Duodenal mucosa (tissue), 2 donors: ENCODE results near the gene XRRA1.
"Not testable (repeated sequence)": the region's sequence is repeated elsewhere in the genome, so short reads cannot be mapped to it uniquely, and the experiment has no call there.

ENCODE experiments used
- H3K27ac ChIP-seq: one replicate; pipeline ENCODE4 v1.7.0; 2013; ENCODE audit warnings: low read depth, low read length
- H3K27me3 ChIP-seq, 2 donors: one replicate each; pipeline ENCODE4 v1.7.0; 2013; ENCODE audit warnings: low read length in 2 of 2, control low read depth in 1 of 2; ENCODE audit not compliant: insufficient read depth in 2 of 2, control insufficient read depth in 1 of 2
- H3K36me3 ChIP-seq, 2 donors: one replicate each; pipeline ENCODE4 v1.7.0; 2013; ENCODE audit warnings: low read length in 2 of 2, control low read depth in 1 of 2; ENCODE audit not compliant: insufficient read depth in 2 of 2, control insufficient read depth in 1 of 2
- H3K4me1 ChIP-seq, 2 donors: one replicate each; pipeline ENCODE4 v1.7.0; 2013; ENCODE audit warnings: low read length in 2 of 2, control low read depth in 1 of 2; ENCODE audit not compliant: insufficient read depth in 2 of 2, control insufficient read depth in 1 of 2
- H3K4me3 ChIP-seq, 2 donors: one replicate each; pipeline ENCODE4 v1.7.0; 2013; ENCODE audit warnings: low read length in 2 of 2, low read depth in 1 of 2
- H3K9ac ChIP-seq, 2 donors: one replicate each; pipeline ENCODE4 v1.7.0; 2013; ENCODE audit warnings: low read length in 2 of 2, low read depth in 1 of 2
- H3K9me3 ChIP-seq, 2 donors: one replicate each; pipeline ENCODE4 v1.7.0; 2013; ENCODE audit warnings: low read length in 2 of 2, control low read depth in 1 of 2; ENCODE audit not compliant: control insufficient read depth in 1 of 2

Gene XRRA1

DNA sequence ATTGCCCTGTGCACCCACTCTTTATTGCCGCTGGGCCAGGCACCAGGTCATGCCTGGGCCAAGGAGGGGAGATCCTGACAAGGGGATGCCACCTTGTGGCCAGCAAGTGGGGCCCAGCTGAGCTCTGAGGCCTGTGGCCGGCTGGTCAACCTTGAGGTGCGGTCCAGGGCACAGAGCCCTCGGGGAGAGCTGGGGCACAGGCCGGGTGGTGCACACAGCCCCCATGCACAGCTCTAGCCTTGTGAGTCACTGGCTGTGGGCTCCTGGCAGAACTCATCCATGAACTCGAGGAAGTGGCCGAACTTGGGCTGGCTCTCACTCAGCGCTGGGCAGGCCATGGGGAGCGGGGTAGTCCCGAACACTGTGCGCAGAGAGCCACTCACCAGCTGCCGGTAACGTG is 105.9 kb downstream of the XRRA1 start:
- Histone ChIP-seq H3K4me3 (no peak overlapping the region), H3K36me3 (peaks cover 32 to 77% of the 10 kb centered on the region in 2 donors), H3K9me3 (no peaks in the 10 kb centered on the region), H3K27ac (no peak overlapping the region), H3K9ac (no peak overlapping the region), H3K4me1 (no peaks in the 10 kb centered on the region), H3K27me3 (no peaks in the 10 kb centered on the region)

DNA sequence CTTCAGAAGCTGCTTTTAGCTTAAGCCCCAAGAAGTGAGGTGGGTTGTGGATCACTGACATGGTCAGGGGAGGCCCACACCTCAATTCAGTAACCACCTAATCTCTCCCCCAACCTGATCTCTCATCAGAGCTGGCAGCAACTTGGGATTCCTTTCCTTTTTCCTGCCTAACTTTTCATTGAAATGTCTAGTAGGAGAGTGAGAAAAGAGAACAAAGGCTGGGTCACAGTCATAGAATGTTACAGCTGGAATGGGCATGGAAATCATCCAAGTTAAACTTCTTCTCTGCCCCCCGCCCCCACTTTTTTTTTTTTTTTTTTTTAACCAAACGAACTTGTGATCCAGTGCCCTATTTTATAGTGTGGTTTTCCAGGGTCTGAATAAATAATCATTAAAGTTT is 108.4 kb downstream of the XRRA1 start:
- Histone ChIP-seq H3K27ac (no peak overlapping the region), H3K9ac (no peak overlapping the region), H3K36me3 (peaks cover 47 to 84% of the 10 kb centered on the region in 2 donors), H3K4me3 (no peak overlapping the region), H3K9me3 (no peaks in the 10 kb centered on the region), H3K27me3 (no peaks in the 10 kb centered on the region), H3K4me1 (no peaks in the 10 kb centered on the region)

DNA sequence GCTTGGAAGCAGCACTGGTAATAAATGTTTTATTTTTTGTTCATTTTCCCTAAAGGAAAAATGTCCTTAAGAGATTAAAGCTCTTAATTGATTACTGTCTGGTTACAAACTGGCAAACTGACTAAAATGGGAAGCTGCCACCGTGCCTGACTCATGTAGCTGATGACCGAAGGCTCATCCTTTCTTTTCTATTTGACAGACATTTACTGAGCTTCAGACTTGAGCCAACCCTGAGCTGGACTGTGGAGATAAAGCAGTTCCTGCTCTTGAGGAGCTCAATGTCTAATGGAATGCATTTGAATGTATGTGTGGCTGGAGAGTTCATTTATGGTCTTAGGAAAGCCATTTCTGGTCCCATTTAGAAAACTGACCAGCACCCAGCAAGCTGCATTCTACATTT is 108.9 kb downstream of the XRRA1 start:
- Histone ChIP-seq H3K36me3 (peaks cover 48 to 84% of the 10 kb centered on the region in 2 donors), H3K4me3 (no peak overlapping the region), H3K9ac (no peak overlapping the region), H3K4me1 (no peaks in the 10 kb centered on the region), H3K27me3 (no peaks in the 10 kb centered on the region), H3K27ac (no peak overlapping the region), H3K9me3 (no peaks in the 10 kb centered on the region)

DNA sequence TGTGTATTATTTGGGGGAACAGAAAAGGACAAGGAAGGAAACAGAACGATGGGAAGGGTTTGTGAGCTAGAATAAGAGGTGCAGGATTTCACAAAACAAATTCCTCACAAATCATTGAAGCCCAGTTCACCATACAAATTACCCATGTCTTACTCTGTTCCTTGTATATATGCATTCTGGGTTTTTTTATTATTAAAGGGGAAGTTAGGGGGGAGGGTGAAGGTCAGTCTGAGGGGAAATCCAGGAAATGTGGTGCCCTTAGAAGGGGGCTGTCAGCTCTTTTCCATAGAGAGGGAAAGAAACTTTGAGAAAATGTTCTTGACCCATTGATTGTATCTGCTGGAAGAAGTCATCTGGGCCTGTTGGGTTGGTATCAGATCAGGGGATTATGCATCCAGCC is 109.4 kb downstream of the XRRA1 start:
- H3K27me3 ChIP-seq = no peaks in the 10 kb centered on the region
- H3K27ac ChIP-seq = no peak overlapping the region
- no peaks in the 10 kb centered on the region for H3K4me1 ChIP-seq
- H3K9me3 ChIP-seq = no peaks in the 10 kb centered on the region
- H3K4me3 ChIP-seq = no peak overlapping the region
- H3K9ac ChIP-seq = no peak overlapping the region
- H3K36me3 ChIP-seq = peaks cover 43 to 84% of the 10 kb centered on the region in 2 donors

DNA sequence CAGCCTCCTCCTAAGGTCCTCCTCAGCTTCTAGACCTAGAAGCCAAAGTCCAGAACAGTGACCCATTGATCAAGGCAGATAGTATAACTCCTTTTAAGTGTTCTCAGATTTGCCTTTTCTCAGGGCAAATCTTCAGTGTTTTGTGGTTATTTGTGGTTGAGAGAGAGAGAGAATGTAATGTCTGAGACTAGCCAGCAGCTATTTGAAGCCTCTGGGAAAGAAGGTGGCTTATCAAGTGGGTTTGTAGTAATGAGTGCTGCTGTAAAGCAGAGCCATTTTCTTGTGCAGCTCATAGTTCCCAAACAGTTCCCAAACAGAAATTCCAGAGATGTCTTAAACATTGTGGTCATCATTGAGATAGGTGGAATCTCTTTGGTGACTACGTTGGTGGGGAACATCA is 110.7 kb downstream of the XRRA1 start:
- Histone ChIP-seq H3K4me3 (no peak overlapping the region), H3K9me3 (no peaks in the 10 kb centered on the region), H3K27ac (no peak overlapping the region), H3K9ac (no peak overlapping the region), H3K27me3 (no peaks in the 10 kb centered on the region), H3K36me3 (peaks cover 31 to 83% of the 10 kb centered on the region in 2 donors), H3K4me1 (no peaks in the 10 kb centered on the region)

DNA sequence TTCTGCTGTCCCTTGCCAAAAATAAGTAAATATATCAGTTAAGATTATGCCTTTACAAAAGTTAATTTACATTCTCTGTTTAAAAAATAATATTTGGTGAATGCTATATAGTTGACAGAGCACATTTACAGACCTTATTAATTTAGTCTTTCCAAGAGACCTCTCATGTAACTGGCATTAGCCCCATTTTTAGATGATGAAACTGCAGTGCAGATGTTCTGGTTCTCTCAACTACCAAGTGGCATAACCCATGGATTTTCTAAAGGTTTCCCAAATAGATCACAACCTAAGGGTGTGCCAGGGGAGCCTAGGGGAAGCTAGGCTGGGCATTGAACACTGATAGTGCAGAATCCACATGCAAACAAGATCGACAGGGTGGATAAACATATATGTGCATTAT is 111.7 kb downstream of the XRRA1 start:
- H3K9ac ChIP-seq = no peak overlapping the region
- H3K27me3 ChIP-seq = no peaks in the 10 kb centered on the region
- H3K4me3 ChIP-seq = no peak overlapping the region
- H3K4me1 ChIP-seq = no peaks in the 10 kb centered on the region
- H3K27ac ChIP-seq = no peak overlapping the region
- H3K9me3 ChIP-seq = no peaks in the 10 kb centered on the region
- H3K36me3 ChIP-seq = peaks cover 28 to 73% of the 10 kb centered on the region in 2 donors

DNA sequence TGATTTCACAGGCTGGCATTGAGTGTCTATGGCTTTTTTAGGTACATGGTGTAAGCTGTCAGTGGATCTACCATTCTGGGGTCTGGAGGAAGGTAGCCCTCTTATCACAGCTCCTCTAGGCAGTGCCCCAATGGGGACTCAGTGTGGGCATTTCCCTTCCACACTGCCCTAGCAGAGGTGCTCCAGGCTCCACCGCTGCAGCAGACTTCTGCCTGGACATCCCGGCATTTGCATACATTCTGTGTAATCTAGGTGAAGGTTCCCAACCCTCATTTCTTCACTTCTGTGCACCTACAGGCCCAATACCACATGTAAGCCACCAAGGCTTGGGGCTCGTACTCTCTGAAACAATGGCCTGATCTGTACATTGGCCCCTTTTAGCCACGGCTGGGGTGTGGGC is 122.0 kb downstream of the XRRA1 start:
- H3K9me3 ChIP-seq = peaks cover 11 to 18% of the 10 kb centered on the region in 2 donors
- H3K27me3 ChIP-seq = no peaks in the 10 kb centered on the region
- H3K27ac ChIP-seq = no peak overlapping the region

DNA sequence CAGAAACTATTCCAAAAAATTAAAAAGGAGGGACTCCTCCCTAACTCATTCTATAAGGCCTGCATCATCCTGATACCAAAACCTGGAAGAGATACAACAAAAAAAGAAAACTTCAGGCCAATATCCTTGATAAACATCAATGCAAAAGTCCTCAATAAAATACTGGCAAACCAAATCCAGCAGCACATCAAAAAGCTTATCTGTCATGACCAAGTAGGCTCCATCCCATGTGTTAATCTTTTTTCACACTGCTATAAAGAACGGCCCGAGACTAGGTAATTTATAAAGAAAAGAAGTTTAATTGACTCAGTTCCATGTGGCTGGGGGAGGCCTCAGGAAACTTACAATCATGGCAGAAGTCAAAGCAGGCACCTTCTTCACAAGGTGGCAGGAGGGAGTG is 123.3 kb downstream of the XRRA1 start:
- Histone ChIP-seq H3K9me3 (peaks cover 11 to 18% of the 10 kb centered on the region in 2 donors), H3K36me3 (peaks cover 4 to 39% of the 10 kb centered on the region in 2 donors)
- H3K9ac ChIP-seq, H3K4me1 ChIP-seq, H3K4me3 ChIP-seq, H3K27ac ChIP-seq, H3K27me3 ChIP-seq: not testable (repeated sequence)

More for the DNA sequence above, 122.0 kb downstream of the XRRA1 start:
- Histone ChIP-seq H3K9ac (no peak overlapping the region), H3K4me1 (no peaks in the 10 kb centered on the region), H3K36me3 (peaks cover 4 to 41% of the 10 kb centered on the region in 2 donors), H3K4me3 (no peak overlapping the region)

DNA sequence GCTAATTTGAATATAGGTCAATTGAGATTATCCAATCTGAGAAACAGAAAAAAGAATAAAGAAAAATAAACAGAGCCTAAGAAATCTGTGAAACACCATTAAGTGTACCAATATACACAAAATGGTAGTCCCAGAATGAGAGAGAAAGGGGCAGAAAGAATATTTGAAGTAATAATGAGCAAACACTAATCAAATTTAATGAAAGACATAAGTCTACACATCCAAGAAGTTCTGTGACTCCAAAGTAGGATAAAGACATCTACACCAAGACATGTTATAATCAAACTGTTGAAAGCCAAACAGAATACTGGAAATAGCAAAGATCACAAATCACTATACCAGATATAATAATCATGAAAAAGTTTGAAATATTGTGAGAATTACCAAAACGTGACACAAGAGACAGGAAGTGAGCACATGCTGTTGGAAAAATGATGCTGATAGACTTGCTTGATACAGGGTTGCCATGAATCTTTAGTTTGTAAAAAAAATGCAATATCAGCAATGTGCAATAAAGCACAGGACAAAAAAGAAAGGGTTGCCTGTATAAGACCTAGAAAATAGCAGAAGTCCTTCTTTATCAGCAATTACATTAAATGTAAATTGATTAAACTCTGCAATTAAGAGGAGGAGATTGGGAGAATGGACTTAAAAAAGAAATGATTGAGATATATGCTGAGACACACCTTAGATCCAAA is 124.5 kb downstream of the XRRA1 start:
- Histone ChIP-seq H3K27me3 (no peaks in the 10 kb centered on the region), H3K4me3 (no peak overlapping the region), H3K4me1 (no peaks in the 10 kb centered on the region), H3K9me3 (peaks cover 11 to 18% of the 10 kb centered on the region in 2 donors), H3K36me3 (peaks cover 9 to 49% of the 10 kb centered on the region in 2 donors), H3K27ac (no peak overlapping the region), H3K9ac (no peak overlapping the region)

DNA sequence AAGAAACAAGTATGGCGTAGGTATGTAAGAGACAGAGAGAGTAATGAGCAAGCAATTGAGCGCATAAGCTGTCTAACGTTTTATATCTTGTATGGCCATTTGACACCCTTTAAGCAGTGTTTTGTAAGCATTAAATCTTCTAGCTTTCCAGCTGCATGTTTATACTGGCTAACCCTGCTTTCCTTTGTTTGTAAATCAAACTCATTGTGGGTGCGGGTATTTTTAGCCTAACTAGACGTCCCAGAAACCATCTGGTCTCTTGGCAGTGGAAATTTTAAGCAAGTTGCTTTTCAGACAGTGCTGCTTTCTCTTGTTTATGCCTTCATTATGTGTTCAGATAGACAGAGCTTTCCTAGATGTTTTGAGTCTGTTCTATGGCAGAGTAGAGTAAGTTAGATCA is 126.7 kb downstream of the XRRA1 start:
- no peaks in the 10 kb centered on the region for H3K4me1 ChIP-seq
- no peaks in the 10 kb centered on the region for H3K27me3 ChIP-seq
- no peak overlapping the region for H3K27ac ChIP-seq
- H3K9ac ChIP-seq = no peak overlapping the region
- H3K4me3 ChIP-seq = no peak overlapping the region
- H3K36me3 ChIP-seq = peaks cover 9 to 56% of the 10 kb centered on the region in 2 donors
- peaks cover 11 to 18% of the 10 kb centered on the region in 2 donors for H3K9me3 ChIP-seq
